Suprapubic skin (tissue), 4 donors: Measurements from ENCODE around the gene ANP32B.

Source experiments
- EP300 ChIP-seq: sonication (generic); formaldehyde crosslinking; IDR thresholded peaks from one replicate; pipeline ENCODE4 v1.6.1; 2017; ENCODE audit warnings: antibody characterized with exemption
- POLR2AphosphoS5 ChIP-seq, 3 donors: sonication (generic); formaldehyde crosslinking; IDR thresholded peaks; one replicate each; pipeline ENCODE4 v1.6.1; 2017; ENCODE audit warnings: antibody characterized with exemption in 3 of 3
- TF ChIP-seq, protein P1 (sequence below), 2 donors: fragments of 200-600 bp in 1 of 2; fragments of 450-650 bp in 1 of 2; sonication (generic) in 1 of 2; IDR thresholded peaks; one replicate each; pipeline ENCODE4 v1.5.1; 2016 to 2019; ENCODE audit warnings: antibody characterized with exemption in 2 of 2, mild to moderate bottlenecking in 1 of 2, moderate library complexity in 1 of 2

GRCh38 chr9:97985058-97985861 is 2.1 kb downstream of the ANP32B start:
- TF ChIP-seq POLR2AphosphoS5 (IDR thresholded peaks at IDR 0.05), result no peak
- TF ChIP-seq, protein P1, sequence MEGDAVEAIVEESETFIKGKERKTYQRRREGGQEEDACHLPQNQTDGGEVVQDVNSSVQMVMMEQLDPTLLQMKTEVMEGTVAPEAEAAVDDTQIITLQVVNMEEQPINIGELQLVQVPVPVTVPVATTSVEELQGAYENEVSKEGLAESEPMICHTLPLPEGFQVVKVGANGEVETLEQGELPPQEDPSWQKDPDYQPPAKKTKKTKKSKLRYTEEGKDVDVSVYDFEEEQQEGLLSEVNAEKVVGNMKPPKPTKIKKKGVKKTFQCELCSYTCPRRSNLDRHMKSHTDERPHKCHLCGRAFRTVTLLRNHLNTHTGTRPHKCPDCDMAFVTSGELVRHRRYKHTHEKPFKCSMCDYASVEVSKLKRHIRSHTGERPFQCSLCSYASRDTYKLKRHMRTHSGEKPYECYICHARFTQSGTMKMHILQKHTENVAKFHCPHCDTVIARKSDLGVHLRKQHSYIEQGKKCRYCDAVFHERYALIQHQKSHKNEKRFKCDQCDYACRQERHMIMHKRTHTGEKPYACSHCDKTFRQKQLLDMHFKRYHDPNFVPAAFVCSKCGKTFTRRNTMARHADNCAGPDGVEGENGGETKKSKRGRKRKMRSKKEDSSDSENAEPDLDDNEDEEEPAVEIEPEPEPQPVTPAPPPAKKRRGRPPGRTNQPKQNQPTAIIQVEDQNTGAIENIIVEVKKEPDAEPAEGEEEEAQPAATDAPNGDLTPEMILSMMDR (IDR thresholded peaks at IDR 0.05), result no peak
- TF ChIP-seq EP300, result no peak
